CD8-positive, alpha-beta memory T cell (primary cell): ENCODE results near the gene OR1K1. TPM values are rescaled to one million over a fixed set of nuclear protein-coding genes. Genes with fewer than 3 reads are reported as not detected.

Experiments used
- CTCF ChIA-PET: fragments of 350-600 bp; sonication (Branson Sonifier 250); formaldehyde crosslinking; loops from one replicate; lab custom pipeline; 2021; ENCODE audit warnings: antibody characterized with exemption; lab: Charles Lee
- POLR2A ChIA-PET: fragments of 350-600 bp; sonication (Branson Sonifier 250); formaldehyde crosslinking; loops from one replicate; lab custom pipeline; 2021; ENCODE audit warnings: antibody characterized with exemption; lab: Charles Lee
- DNase-seq, 5 donors: peaks; one replicate each; pipeline versions ENCODE4 v3.0.0 to v3.0.0-alpha.2; 2020 to 2022; ENCODE audit warnings: mixed read lengths in 1 of 5
- H3K27ac ChIP-seq: one replicate; pipeline ENCODE4 v1.7.0; 2013; ENCODE audit warnings: low read depth, mild to moderate bottlenecking, low read length, moderate library complexity
- H3K27me3 ChIP-seq: 2 replicates; pipeline ENCODE4 v1.7.0; 2013; ENCODE audit warnings: low read length, mild to moderate bottlenecking; ENCODE audit not compliant: insufficient read depth, poor library complexity, severe bottlenecking
- H3K36me3 ChIP-seq: 2 replicates; pipeline ENCODE4 v1.7.0; 2013; ENCODE audit warnings: mild to moderate bottlenecking, low read length, moderate library complexity; ENCODE audit not compliant: insufficient read depth
- H3K4me1 ChIP-seq: 2 replicates; pipeline ENCODE4 v1.7.0; 2013; ENCODE audit warnings: mild to moderate bottlenecking, low read length, moderate library complexity; ENCODE audit not compliant: insufficient read depth
- H3K4me3 ChIP-seq: 2 replicates; pipeline ENCODE4 v1.7.0; 2013; ENCODE audit warnings: mild to moderate bottlenecking, low read length
- H3K9me3 ChIP-seq: 2 replicates; pipeline ENCODE4 v1.7.0; 2013; ENCODE audit warnings: mild to moderate bottlenecking, low read length
- H3K27ac Mint-ChIP-seq, 8 donors: one replicate each; pipeline ENCODE4 v1.8.0; 2020 to 2021; ENCODE audit warnings: mixed read lengths in 8 of 8, mild to moderate bottlenecking in 6 of 8, inconsistent platforms in 3 of 8, moderate library complexity in 3 of 8
- H3K27me3 Mint-ChIP-seq, 2 donors: one replicate each; pipeline ENCODE4 v1.8.0; 2020 to 2021; ENCODE audit warnings: mixed read lengths in 2 of 2, mild to moderate bottlenecking in 1 of 2, moderate library complexity in 1 of 2
- H3K36me3 Mint-ChIP-seq, 3 donors: one replicate each; pipeline ENCODE4 v1.8.0; 2020 to 2021; ENCODE audit warnings: mixed read lengths in 3 of 3, inconsistent platforms in 1 of 3, mild to moderate bottlenecking in 1 of 3
- H3K4me1 Mint-ChIP-seq, 3 donors: one replicate each; pipeline ENCODE4 v1.8.0; 2020 to 2021; ENCODE audit warnings: mixed read lengths in 3 of 3, inconsistent platforms in 1 of 3, mild to moderate bottlenecking in 1 of 3
- H3K4me3 Mint-ChIP-seq, 7 donors: one replicate each; pipeline ENCODE4 v1.8.0; 2020 to 2021; ENCODE audit warnings: mixed read lengths in 7 of 7, mild to moderate bottlenecking in 6 of 7, moderate library complexity in 4 of 7, inconsistent platforms in 2 of 7
- H3K9me3 Mint-ChIP-seq, 5 donors: one replicate each; pipeline ENCODE4 v1.8.0; 2020 to 2022; ENCODE audit warnings: mixed read lengths in 5 of 5, mild to moderate bottlenecking in 3 of 5, moderate library complexity in 2 of 5, inconsistent platforms in 1 of 5
- polyA plus RNA-seq: library from polyadenylated mRNA; unstranded; fragments of 300-500 nt; fragmentation: Illumina TruSeq; gene quantifications from one replicate; pipeline ENCODE4 v1.2.3, GENCODE V29; 2021
- total RNA-seq, 2 experiments: library from RNA; stranded (reverse); gene quantifications; one replicate each; pipeline ENCODE4 v1.2.3, GENCODE V29; 2021

Gene OR1K1
- total and polyA plus RNA-seq, 3 experiments from 2014 or later: not detected

GRCh38 chr9:122816163-122816867 is 16.4 kb downstream of the OR1K1 start:
- peak; percentile 13 to 51 (median 36) for DNase-seq
- H3K9me3 Mint-ChIP-seq: no peaks in the 10 kb centered on the region
- Histone ChIP-seq H3K9me3 (no peaks in the 10 kb centered on the region), H3K4me1 (peaks cover 14% of the 10 kb centered on the region), H3K4me3 (no peak overlapping the region), H3K27ac (no peak overlapping the region), H3K36me3 (peaks cover 9% of the 10 kb centered on the region), H3K27me3 (no peaks in the 10 kb centered on the region)
- H3K4me3 Mint-ChIP-seq: peak overlapping the region; percentile 48 to 85 (median 79)
- ChIA-PET POLR2A (interaction anchor here (0.6 to 2.0 kb wide), 2 partner anchors 12 to 401 kb away, joined by 3 to 6 read pairs; partner anchors contain the start of gene PDCL), CTCF (interaction anchor here (0.9 to 1.2 kb wide), 4 partner anchors 8 to 691 kb away, joined by 3 to 4 read pairs (median 4); no protein-coding TSS in a partner anchor)
- H3K27ac Mint-ChIP-seq: peak overlapping the region; percentile 93 to 98 (median 95)
- peaks cover 37 to 46% (median 40%) of the 10 kb centered on the region in 3 donors for H3K4me1 Mint-ChIP-seq
- peaks cover 0 to 37% (median 7%) of the 10 kb centered on the region in 3 donors for H3K36me3 Mint-ChIP-seq
- no peaks in the 10 kb centered on the region for H3K27me3 Mint-ChIP-seq

DNA sequence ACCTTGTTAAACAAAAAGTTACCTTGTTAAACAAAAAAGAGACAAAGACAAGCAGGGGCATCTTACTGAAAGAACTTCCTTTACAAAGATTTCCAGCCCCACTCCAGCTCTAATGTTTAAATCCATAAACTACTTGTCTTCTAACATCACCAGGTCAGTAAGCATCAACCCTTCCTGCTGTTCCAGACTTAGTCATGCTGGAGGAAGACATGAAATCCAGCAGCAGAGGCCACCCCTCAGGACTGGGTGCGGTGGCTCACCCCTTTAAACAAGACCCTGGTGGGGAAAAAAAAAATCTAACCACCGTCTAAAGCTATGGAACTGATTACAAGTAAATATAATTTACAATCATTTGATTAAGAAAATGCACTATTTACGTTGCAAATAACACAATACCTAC is 19.4 kb downstream of the OR1K1 start:
- Mint-ChIP-seq H3K9me3 (no peaks in the 10 kb centered on the region), H3K27me3 (no peaks in the 10 kb centered on the region), H3K36me3 (peaks cover 0 to 61% (median 16%) of the 10 kb centered on the region in 3 donors), H3K4me1 (peaks cover 52 to 67% (median 67%) of the 10 kb centered on the region in 3 donors), H3K4me3 (no peak overlapping the region), H3K27ac (peak overlapping the region in 5 of 8 donors; percentile 24 to 75 (median 52))
- DNase-seq: no peak
- H3K27ac ChIP-seq: no peak overlapping the region
- POLR2A ChIA-PET: interaction anchor here (0.7 kb wide), 1 partner anchor 13 kb away, joined by 4 read pairs; no protein-coding TSS in a partner anchor
- no peaks in the 10 kb centered on the region for H3K9me3 ChIP-seq
- CTCF ChIA-PET: interaction anchor here (0.9 to 1.4 kb wide), 2 partner anchors 8 to 9 kb away, joined by 3 to 4 read pairs; partner anchors contain the start of gene PDCL
- peaks cover 27% of the 10 kb centered on the region for H3K36me3 ChIP-seq
- H3K4me1 ChIP-seq: peaks cover 16% of the 10 kb centered on the region
- H3K27me3 ChIP-seq: no peaks in the 10 kb centered on the region
- H3K4me3 ChIP-seq: no peak overlapping the region

DNA sequence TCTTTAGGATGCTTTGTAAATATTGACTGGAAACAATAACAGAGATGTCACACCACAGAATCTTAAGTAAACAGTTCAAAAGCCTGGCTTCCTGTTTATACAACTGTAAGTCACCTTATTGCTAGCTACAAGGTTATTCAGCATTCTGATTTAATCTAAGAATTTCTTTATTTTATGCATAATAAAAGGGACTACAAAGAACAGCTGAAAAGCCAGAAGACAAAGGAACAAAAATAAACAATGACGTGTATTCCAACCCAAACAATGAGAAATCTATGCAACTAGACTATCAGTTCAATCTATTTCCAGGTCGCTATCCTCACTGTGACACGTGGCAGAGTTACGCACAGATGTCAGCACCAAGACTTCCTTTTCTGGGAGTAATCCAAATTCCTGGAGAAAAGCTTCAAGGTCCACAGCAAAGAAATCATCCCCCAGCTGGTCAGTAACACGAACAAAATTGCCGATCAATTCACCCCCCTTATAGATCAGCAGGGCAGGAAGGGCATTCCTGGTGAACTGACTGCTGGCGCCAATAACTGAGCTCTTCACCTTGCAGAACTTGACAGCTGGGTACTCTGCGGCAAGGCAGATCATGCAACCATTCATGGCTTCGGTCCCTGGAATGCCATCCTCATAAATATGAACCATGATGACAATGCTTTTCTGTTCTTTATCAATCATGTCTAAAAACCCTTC is 20.0 kb downstream of the OR1K1 start:
- no peaks in the 10 kb centered on the region for H3K27me3 ChIP-seq
- H3K4me3 ChIP-seq: no peak overlapping the region
- H3K9me3 ChIP-seq: no peaks in the 10 kb centered on the region
- peaks cover 28% of the 10 kb centered on the region for H3K36me3 ChIP-seq
- H3K27ac Mint-ChIP-seq: peak overlapping the region in 6 of 8 donors; percentile 27 to 73 (median 61)
- CTCF ChIA-PET: interaction anchor here (0.9 to 1.4 kb wide), 2 partner anchors 8 to 9 kb away, joined by 3 to 4 read pairs; partner anchors contain the start of gene PDCL
- H3K27me3 Mint-ChIP-seq: no peaks in the 10 kb centered on the region
- POLR2A ChIA-PET: interaction anchor here (0.7 kb wide), 1 partner anchor 13 kb away, joined by 4 read pairs; no protein-coding TSS in a partner anchor
- DNase-seq: no peak
- no peaks in the 10 kb centered on the region for H3K9me3 Mint-ChIP-seq
- peaks cover 0 to 62% (median 19%) of the 10 kb centered on the region in 3 donors for H3K36me3 Mint-ChIP-seq
- peak overlapping the region in 2 of 7 donors; percentile 1 to 58 for H3K4me3 Mint-ChIP-seq
- H3K4me1 ChIP-seq: peaks cover 22% of the 10 kb centered on the region
- no peak overlapping the region for H3K27ac ChIP-seq
- H3K4me1 Mint-ChIP-seq: peaks cover 52 to 69% (median 67%) of the 10 kb centered on the region in 3 donors

- peak overlapping the region in 4 of 8 donors; percentile 46 to 73 (median 69) for H3K27ac Mint-ChIP-seq
Observed at GRCh38 chr9:122820490-122820845, 20.5 kb downstream of the OR1K1 start.

DNA sequence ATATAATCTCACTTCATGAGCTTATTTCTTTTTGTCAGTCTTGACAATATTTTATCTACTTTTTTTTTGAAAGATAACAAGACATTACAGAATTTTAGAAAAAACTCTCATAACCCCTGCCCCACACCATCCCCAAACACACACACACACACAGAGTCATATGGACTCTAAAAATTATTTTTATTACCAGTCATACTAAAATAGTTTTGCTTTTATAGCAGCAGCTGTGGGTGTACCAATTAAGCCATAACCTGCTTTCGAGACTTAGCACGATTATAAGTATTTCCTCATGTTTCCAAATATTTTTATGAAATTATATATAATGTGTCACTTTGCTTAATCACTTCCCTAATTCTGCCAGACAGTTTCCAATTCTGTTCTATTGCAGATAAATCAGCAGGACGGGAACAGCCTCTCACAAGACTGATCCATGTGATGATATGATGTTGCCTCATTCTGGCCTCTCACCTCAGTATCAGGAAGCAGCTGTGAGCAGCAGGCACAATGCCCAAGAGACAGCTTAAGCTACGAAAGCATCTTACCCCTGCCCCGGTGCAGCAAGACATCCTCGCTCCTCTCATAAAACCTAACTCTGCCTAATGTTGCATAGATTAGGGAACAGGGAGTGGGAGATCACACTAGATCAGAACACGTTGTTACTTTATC is 21.5 kb downstream of the OR1K1 start:
- H3K4me1 ChIP-seq: peaks cover 20% of the 10 kb centered on the region
- H3K36me3 ChIP-seq: peaks cover 28% of the 10 kb centered on the region

More at GRCh38 chr9:122820490-122820845, 20.5 kb downstream of the OR1K1 start:
- Mint-ChIP-seq H3K9me3 (no peaks in the 10 kb centered on the region), H3K36me3 (peaks cover 0 to 61% (median 19%) of the 10 kb centered on the region in 3 donors), H3K4me3 (peak overlapping the region in 2 of 7 donors; percentile 1 to 58), H3K27me3 (no peaks in the 10 kb centered on the region), H3K4me1 (peaks cover 51 to 69% (median 68%) of the 10 kb centered on the region in 3 donors)
- CTCF ChIA-PET: interaction anchor here (1.4 kb wide), 1 partner anchor 9 kb away, joined by 4 read pairs; no protein-coding TSS in a partner anchor
- Histone ChIP-seq H3K36me3 (peaks cover 28% of the 10 kb centered on the region), H3K9me3 (no peaks in the 10 kb centered on the region), H3K4me1 (peaks cover 21% of the 10 kb centered on the region), H3K27ac (no peak overlapping the region), H3K27me3 (no peaks in the 10 kb centered on the region), H3K4me3 (no peak overlapping the region)
- no peak for DNase-seq
- POLR2A ChIA-PET: no interaction called here

DNA sequence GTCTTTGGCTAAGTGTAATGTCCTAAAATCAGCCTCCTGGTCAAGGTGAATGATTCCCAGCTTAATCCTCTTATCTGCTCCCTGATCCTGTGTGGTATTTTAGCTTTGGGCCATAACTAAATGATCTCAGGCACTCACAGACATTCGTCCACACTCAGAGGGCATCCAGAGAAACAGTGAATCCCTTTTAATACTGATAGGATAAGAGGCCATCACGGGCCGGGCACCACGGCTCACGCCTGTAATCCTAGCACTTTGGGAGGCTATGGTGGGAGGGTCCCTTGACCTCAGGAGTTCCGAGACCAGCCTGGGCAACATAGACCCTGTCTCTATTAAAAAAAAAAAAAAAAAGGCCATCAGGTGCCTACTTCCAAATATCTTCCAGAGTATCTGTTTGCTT is 22.1 kb downstream of the OR1K1 start:
- no peaks in the 10 kb centered on the region for H3K27me3 Mint-ChIP-seq
- H3K4me3 Mint-ChIP-seq: no peak overlapping the region
- Histone ChIP-seq H3K4me3 (no peak overlapping the region), H3K9me3 (no peaks in the 10 kb centered on the region), H3K27ac (no peak overlapping the region), H3K4me1 (peaks cover 21% of the 10 kb centered on the region), H3K36me3 (peaks cover 28% of the 10 kb centered on the region), H3K27me3 (no peaks in the 10 kb centered on the region)
- POLR2A ChIA-PET: no interaction called here
- DNase-seq: no peak
- CTCF ChIA-PET: no interaction called here
- H3K4me1 Mint-ChIP-seq: peaks cover 48 to 70% (median 67%) of the 10 kb centered on the region in 3 donors
- H3K27ac Mint-ChIP-seq: peak overlapping the region in 2 of 8 donors; percentile 54 to 77
- peaks cover 0 to 60% (median 19%) of the 10 kb centered on the region in 3 donors for H3K36me3 Mint-ChIP-seq
- H3K9me3 Mint-ChIP-seq: no peaks in the 10 kb centered on the region

More for the DNA sequence above, 21.5 kb downstream of the OR1K1 start:
- Mint-ChIP-seq H3K9me3 (no peaks in the 10 kb centered on the region), H3K36me3 (peaks cover 0 to 64% (median 19%) of the 10 kb centered on the region in 3 donors), H3K4me1 (peaks cover 46 to 68% (median 67%) of the 10 kb centered on the region in 3 donors), H3K27ac (peak overlapping the region in 6 of 8 donors; percentile 55 to 82 (median 68)), H3K4me3 (peak overlapping the region in 1 of 7 donors; percentile 63), H3K27me3 (no peaks in the 10 kb centered on the region)
- no peak overlapping the region for H3K4me3 ChIP-seq
- H3K27me3 ChIP-seq: no peaks in the 10 kb centered on the region
- CTCF ChIA-PET: no interaction called here
- no peak overlapping the region for H3K27ac ChIP-seq
- no peak for DNase-seq
- POLR2A ChIA-PET: no interaction called here
- H3K9me3 ChIP-seq: no peaks in the 10 kb centered on the region

- ChIA-PET POLR2A (no interaction called here), CTCF (no interaction called here)
Observed at GRCh38 chr9:122822938-122823337, 23.0 kb downstream of the OR1K1 start.

More at GRCh38 chr9:122822938-122823337, 23.0 kb downstream of the OR1K1 start:
- Mint-ChIP-seq H3K36me3 (peaks cover 0 to 59% (median 19%) of the 10 kb centered on the region in 3 donors), H3K4me3 (peak overlapping the region in 1 of 7 donors; percentile 46), H3K4me1 (peaks cover 54 to 77% (median 72%) of the 10 kb centered on the region in 3 donors), H3K27me3 (no peaks in the 10 kb centered on the region), H3K27ac (peak overlapping the region in 6 of 8 donors; percentile 4 to 77 (median 42)), H3K9me3 (no peaks in the 10 kb centered on the region)
- H3K4me1 ChIP-seq: peaks cover 27% of the 10 kb centered on the region
- H3K36me3 ChIP-seq: peaks cover 28% of the 10 kb centered on the region
- no peak for DNase-seq
- no peak overlapping the region for H3K4me3 ChIP-seq
- no peaks in the 10 kb centered on the region for H3K27me3 ChIP-seq
- no peaks in the 10 kb centered on the region for H3K9me3 ChIP-seq
- no peak overlapping the region for H3K27ac ChIP-seq
